Germinal center (tissue), 1 donor: Measurements from ENCODE around the gene FAM83F.

Experiments
- DNase-seq: peaks from one replicate; pipeline ENCODE4 v3.0.0; 2012; ENCODE audit warnings: mixed read lengths, low spot score

The FAM83F gene

DNA sequence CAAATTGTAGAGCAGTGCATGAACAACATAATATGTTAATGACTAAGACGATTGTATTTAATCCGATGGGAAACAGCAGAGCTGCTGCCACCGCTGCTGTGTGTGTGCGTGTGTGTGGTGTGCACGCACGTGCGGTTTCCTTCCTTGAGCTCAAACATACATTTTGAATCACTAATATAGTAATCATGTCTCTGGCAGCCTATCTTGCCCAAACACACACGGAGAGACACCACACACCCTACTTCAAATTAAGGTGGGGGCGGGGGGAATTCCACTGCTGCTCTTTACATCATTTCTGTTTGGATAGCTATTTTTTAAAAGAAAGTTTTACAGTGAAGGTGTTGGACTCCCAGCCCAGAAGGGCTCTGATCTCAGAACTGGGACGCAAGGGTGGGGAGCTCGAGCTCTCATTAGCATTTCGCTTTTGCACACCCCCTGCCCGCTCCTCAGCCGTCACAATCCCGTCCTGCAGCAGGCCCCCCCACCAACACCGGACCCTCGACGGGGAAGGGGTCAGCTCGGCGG is 651 bp upstream of the FAM83F start:
- no peak for DNase-seq

DNA sequence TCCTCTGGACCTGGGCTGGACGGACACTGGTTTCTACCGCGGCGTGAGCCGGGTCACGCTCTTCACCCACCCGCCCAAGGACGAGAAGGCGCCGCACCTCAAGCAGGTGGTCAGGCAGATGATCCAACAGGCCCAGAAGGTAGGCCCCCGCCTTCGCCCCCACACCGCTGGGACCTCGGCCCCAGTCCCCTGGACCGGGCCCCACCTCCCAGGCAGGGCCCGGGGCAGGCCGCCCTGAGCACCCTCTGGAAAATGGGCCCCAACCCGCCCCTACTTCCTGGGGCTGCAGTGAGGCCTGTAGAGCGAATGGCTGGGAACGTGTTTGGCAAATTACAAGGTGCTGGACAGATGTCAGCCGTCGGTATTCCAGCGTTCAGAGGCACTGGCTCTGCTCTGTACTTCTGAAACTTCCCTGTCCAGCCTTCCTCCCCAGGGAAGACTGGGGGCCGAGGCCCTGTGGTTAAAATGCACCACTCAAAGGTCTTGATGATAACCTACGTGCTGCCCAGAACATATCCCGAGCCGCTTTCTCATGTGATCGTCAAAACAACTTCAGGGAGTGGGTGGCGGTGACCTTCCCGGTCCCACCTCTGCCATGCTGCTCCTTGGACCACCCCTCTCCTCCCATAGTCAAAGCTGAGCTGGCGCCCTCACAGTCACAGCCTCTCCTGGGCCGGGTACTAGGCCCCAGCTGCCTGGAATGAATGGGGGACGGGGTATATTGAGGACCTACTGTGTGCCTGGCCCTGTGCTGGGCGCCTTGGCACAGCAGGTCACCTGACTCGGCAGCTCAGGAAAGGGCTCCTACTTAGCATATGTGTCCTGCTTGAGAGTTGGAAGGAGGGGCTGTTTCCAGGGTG is 869 bp downstream of the FAM83F start:
- no peak for DNase-seq

DNA sequence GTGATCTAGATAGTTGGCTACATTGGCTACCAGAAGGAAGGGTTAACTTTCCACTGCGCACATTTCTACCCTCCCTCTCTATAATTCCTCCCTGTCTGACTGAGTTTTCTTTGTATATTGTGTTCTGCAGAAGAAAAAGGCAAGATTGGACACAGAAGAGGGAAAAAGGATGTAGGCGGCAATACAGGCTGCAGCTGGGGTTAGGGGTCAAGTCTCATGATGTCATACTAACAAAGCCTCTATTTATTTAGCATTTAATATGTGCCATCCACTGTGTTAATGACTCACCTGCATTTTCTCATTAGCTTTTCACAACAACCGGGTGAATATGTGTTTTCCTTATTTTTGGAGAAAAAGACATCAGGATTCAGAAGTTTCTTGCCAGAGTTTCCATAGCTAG is 2.0 kb downstream of the FAM83F start:
- no peak for DNase-seq

DNA sequence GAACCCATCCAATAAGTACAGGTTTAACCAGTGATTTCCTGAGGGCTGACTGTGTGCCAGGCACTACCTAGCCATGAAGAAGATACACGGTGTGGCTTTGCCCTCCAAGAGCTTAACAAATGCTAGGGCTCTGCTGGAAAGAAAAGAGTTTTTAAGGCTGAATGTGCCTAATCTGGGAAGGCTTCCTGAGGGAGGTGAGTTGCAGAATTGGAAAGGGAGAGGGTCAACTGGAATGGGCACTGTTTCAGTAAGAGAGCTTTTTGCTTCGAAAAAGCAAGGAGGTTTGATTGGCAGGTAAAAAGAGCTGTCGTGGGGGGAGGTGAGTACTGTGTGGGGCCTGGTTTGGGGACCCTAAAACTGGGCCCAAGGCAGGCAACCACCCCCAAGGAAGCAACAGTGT is 2.7 kb downstream of the FAM83F start:
- DNase-seq: no peak

DNA sequence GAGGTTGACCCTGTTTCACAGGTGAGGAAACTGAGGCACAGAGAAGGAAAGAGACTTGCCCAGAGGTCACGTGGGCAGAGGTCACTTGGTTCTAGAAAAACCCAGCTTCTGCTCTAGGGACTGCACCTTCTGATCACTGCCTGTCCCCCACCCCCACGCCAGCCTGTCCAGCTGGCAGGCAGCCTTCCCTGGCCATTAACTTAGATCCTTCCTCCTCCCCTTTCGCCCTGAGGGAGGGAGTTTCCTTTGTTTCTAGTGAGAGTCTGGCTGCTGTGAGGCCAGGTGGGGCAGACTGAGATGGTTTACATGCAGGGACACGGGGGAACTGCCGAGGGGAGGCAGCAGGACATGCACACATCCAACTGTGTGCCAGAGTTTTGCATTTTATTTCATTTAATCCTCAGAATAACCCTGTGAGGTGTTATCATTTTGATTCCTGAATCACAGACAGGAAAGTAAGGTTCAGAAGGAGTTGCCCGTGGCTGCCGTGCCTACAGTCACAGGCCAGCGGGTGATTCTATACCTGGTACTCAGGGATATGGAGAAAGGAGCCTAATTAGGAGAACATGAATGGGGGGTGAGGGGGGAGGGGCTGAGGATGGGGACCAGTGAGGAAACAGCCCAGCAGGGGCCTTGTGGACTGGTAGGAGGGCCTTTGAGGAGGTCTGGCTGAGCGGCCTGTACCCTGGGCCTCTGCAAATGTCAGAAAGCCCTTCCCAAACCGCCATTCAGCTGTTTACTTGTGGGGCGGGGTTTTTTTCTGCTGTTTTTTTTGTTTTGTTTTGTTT is 3.4 kb downstream of the FAM83F start:
- DNase-seq: no peak

DNA sequence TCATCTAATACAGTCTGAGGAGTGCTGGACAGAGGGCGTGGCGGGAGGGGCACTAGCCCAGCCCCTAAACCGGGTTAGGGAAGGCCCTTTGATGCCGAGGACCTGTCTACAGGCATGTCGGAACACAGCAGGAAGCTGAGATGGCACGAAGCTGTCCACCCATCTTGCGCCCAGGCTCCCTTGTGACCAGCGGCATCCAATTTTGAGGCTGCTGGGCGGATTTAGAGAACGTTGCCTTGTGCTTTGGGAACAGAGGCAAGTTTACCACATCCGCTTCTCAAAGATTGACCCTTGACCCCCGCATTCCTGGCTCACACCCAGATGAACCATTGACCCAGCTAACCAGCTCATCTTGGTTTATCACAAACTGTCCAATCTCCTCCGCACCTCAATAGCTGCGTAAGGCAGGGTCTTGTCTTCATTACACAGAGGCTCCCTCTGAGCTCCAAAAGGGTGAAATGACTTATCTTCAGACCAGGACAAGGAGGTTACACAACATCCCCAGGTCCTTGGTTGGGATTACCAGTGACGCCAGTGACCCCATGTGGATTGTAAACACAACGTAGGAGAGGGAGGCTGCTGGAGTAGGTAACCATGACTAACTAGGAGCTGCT is 4.5 kb downstream of the FAM83F start:
- DNase-seq: no peak

DNA sequence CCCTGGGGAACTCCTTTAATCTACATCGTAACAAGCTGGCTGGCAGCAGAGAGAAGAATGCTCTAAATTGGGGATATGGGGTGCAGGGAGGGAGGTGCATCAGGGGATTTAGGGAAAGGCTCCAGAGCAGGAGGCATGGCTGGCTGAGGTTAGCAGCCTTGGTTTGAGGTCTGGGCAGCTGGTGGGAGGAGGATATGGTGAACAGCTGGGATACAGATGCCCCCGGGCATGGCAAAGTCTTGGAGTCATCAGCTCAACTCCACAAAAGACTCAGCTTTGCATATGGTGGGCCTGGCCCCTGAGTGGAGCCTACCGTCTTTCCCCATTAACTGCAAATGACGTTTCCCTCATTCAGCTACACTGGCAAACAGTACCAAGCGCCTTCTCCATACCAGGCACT is 5.4 kb downstream of the FAM83F start:
- no peak for DNase-seq

DNA sequence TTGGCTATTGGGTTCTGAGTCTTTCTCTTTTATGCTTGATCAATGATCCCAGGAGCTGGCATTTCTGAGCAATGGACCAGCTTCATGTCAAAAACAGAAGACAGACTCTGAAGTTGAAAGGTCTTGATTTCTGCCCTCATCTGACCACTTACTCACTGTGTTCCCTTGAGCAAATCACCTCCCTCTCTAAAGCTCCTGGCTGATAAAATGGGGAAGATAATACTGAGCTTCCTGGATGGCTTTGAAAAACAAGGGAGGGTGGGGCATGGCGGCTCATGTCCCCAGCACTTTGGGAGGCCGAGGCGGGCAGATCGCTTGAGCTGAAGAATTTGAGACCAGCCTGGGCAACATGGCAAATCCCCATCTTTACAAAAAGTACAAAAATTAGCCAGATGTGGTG is 6.4 kb downstream of the FAM83F start:
- no peak for DNase-seq

DNA sequence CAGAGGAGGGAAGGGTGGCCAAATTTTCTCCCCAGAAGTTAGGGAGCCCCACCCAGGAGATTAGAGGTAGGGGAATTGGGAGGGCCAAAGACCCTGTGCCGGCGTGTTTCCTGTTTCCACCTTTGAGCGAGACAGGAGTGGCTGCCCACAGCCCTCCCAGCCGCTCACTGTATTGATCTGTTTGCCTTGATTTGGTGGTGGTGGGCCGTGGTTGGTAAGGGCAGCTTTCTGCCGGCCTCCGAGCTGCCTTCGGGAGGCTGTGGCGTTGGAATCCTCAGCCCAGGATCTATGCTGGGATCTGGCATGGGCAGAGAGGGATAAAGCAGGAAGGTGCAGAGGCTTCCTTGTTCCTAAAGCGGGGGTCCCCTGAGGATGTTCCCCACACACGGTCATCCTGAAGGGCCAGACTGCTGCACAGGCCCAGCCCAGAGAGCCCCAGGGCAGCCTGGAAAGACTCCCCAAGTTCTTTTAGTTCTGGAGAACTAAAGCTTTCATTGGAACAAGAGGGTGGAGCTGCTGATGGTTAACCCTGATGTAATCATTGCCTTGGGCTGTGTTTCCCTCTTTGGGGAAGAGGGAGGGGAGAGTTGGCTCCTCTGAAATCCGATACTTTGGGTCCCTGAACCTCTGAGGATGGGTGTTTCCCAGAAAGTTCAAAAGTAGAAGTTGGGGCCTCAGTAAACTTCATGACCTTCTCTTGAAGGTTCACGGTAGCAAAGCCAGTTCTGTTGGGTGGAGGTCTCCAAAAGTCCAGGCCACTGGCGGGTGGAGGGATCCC is 7.2 kb downstream of the FAM83F start:
- DNase-seq: no peak

DNA sequence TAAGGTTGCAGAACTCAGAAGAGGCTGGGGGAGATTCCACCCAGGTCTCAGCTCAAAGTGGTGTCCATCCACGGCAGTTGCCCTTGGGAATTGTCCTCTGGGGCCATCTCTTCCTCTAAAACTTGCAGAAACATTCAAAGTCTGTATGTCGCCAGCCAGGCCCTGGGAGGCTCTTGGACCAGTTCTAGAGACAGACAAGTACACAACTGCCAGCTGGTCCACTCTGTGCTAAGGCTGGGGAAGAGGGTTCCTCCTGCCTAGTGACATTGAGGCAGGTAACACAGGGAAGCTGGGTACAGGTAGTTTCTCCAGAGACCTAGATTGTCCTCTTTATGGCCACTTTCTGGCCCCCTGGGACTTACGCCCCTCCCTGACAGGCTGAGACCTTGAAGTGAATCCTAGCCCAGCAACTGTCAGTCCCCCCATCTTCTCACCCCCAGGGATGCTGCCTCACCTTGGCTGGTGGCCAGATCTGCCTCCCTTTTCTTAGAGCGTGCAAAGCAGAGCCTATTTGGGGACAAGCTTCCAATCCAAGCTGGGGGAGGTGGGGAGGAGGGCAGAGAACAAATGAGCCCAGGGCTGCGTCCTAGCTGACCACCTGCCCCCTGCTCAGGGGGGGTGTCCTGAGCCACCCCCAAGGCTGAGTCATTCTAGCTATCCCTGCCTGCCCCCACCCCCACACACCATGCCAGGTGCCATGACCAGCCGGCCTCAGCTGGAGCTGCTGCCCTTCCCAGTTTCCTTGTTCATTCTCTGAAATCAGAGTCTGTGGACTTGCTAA is 8.4 kb downstream of the FAM83F start:
- DNase-seq: no peak

DNA sequence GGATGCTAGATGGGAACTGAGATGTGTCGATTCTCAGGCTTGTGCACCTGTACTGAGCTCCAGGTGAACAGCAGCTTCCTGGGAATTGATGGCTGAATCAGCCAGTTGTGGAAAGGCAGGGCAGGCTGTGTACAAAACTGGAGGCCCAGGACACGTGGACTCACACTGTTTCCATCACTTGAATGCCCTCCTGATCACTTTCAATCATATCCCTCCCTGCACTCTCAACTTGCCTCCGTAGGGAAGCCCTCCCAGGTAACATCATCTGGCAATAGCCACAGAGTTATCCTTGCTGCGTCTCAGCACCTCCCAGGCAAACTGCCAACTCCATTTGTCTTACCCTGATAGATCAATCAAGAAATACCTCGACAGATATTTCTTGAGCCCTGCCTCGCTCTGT is 10.1 kb downstream of the FAM83F start:
- DNase-seq: no peak

DNA sequence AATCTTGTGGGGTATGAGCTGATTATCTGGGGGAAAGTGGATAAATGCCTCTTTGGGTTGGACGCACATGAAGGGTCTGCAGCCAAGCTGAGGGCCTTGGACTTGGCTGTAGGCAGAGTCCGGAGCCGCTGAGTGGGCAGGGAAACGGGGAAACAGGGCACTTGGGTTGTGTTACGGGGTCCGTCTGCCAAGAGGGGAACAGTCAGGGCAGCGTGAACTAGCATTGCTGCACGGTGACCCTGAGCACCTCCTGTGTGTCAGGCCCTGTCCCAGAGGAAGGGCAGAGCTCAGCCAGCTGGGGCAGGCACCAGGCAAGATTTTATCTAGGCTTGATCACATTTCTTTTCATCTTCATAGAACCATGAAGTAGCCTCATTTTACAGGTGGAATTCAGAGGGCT is 11.9 kb downstream of the FAM83F start:
- DNase-seq: no peak

DNA sequence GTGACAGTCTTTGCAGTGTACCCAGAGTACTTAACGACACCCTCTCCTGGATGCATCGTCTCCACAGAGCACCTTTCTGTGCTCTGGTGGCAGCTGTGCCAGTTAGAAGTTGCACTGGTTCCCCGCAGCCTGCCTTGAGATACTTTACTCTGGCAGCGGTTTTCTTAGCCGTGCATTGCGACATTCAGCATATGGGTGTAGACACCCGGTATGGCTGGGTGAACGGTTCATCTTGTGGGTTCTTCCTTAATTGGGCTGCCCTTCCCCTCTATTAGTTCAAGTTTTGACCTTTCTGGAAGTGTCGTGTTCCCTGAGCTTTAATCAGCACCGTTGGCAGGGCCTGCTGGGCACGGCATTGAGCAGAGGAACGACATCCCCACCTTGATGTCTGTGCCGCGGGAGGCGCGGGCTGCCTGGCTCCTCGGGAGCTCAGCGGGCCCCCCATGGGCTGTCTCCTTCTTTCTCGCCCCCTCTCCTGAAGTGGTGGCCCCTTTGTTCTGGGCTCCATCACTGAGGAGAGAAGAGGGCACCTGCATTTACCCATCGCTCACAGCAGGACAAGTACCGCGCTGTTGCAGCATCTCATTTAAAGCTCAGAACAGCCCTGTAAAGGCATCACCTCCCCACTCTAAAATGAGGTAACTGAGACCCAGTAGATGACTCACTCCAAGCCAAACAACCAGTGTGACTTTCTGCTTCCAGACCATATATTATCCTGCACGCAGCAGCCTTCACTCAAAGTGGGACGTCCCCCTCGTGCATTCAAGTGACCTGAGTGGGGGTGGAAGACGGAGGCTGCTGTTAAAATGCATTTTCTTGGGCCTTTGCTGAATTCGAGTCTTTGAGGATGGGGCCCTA is 13.3 kb downstream of the FAM83F start:
- DNase-seq: no peak

DNA sequence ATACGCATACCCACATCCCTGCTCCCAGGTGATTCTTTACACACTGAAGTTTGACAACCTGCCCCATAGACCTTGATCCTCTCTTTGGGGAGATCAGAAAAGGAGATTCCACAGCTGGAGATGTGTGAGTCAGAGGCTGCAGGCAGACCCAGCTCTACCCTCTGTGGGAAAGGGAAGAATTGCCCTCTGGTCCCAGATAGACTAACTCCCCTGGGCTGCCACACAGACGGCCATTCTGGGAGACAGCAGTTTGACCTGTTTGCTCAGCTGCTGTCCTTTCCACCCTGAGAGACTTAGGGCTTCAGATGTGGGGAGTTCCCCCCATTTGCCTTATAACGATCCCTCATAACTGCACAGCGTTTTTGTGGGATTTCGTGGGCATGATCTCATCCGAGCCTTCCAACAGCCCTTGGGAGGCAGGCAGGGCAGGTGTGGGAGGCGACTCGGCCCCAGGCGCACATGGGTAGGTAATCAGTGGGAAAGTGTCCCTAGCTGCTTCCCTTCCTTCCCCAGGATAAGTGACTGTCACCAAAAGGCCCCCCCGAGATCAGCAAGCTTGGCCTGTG is 14.1 kb downstream of the FAM83F start:
- no peak for DNase-seq

DNA sequence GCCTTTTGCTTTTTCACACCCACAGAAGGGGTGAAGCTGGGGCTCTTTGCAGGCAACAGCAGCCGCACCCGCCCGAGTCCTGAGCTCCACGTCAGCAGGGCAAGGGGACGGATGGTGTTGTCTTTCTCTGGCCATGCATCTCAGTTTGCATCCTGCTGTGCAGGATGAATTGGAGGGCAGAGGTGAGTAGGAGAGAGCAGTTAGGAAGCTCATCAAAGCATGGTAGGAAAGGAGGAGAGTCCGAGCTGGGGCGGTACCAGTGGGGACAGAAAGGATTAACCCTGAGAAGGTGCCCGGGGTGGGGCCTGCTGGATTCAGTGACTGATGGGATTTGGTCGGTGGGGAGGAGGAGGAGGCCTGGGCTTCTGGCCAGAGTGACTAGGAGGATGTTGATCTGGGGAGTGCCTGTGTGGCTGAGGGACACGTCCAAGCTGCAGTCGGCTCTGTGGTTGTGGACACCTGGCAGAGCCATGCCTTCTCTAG is 14.6 kb downstream of the FAM83F start:
- no peak for DNase-seq

DNA sequence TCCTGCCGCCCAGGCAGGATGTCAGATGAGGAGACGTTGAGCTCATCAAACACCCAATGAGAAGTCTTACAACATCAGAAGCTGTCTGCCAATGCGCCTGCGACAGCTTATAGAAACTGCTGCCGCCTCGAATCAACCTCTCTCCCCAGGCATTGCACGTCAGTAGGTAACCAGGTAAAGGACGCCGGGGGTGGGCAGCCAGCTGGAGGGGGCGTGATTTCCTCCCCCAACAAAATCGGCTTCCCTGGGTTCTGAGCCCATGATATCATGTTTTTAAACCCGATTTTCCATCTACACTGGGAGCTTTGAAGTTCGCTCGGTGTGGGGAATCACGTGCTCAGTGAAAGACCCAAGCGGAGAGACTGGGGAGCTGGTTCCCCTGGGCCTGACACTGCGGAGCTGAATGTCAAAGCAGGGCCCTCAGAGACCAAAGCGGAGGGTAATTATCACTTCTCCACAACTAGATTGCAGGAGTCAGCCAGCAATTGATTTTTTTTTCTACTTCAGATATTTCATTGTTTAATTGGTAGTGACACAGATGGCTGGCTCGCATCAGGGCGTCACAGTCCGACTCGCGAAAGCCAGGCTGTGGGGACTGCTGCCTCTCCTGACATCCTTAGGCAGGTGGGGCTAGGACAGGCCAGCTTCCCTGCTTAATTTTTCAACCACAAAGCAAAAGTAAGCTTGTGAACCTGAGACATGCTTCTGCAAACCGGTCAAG is 15.4 kb downstream of the FAM83F start:
- no peak for DNase-seq

DNA sequence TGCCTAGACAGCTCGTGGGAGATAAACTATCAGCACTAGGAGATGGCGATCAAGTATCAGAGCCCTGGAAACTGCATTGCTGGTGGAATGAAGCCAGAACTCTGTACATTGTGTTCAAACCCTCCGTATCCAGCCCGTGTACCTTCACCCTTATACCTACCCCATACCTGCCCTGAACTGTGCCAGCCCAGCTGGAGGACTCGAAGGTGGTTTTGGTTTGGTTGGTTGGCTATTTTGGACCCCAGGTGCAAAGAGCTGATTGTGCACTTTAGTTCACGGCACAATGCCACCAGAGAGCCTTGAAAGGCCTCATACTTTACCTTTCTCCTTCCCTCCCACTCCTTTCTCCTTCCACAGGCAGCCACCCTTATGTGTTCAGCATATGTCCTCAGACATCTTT is 16.0 kb downstream of the FAM83F start:
- DNase-seq: no peak

DNA sequence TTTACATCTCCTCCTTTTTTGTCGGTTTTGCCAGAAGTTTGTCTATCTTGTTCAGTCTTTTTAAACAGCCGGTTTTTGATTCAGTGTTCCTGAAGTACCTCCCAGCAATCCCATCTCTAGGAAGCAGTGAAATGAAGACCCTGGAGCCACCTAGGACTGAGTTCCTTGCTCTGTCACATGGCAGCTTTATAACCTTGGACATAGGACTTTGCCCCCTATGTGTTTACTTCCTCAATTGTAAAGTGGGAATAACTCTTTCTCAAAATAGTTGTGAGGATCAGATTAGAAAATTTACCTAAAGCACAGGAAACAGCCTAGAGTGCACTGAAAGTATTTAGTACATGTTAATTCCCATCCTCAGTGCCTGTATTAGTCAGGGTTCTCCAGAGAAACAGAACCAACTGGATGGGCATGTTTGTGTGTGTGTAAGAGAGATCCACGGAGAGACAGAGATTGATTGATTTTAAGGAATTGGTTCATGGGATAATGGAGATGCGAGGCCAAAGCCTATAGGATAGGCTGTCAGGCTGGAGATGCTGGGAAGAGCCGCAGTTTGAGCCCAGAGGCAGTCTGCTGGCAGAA is 20.0 kb downstream of the FAM83F start:
- no peak for DNase-seq
